Keratinocyte (primary cell): ENCODE results near the gene ZNF701. TPM values are rescaled to one million over a fixed set of nuclear protein-coding genes. Genes with fewer than 3 reads are reported as not detected.

Source experiments
- DNase-seq: peaks from one replicate; pipeline ENCODE4 v3.0.0-alpha.2; 2011; ENCODE audit warnings: low read depth, missing footprints, low spot score
- FAIRE-seq: peaks from 2 replicates; lab custom pipeline; 2011; peaks lifted over from hg19 to GRCh38; lab: Jason Lieb, UNC
- H2AFZ ChIP-seq: 2 replicates; pipeline ENCODE4 v1.6.0; 2012; ENCODE audit warnings: low read length, control low read depth, inconsistent platforms; ENCODE audit not compliant: control insufficient read depth
- H3K27ac ChIP-seq: 2 replicates; pipeline ENCODE4 v1.5.1; 2011; ENCODE audit warnings: low read length; ENCODE audit not compliant: control insufficient read depth, insufficient read depth
- H3K27me3 ChIP-seq: 3 replicates; pipeline ENCODE4 v1.6.0; 2011; ENCODE audit warnings: low read length; ENCODE audit not compliant: control insufficient read depth, insufficient read depth; ENCODE audit errors: extremely low read depth
- H3K36me3 ChIP-seq, 2 experiments: 2 replicates in 1 of 2; 3 replicates in 1 of 2; pipeline ENCODE4 v1.5.1; 2011; ENCODE audit warnings: low read length in 2 of 2, mild to moderate bottlenecking in 1 of 2; ENCODE audit not compliant: control insufficient read depth in 2 of 2, insufficient read depth in 2 of 2; ENCODE audit errors: extremely low read depth in 1 of 2
- H3K4me1 ChIP-seq: 3 replicates; pipeline ENCODE4 v1.5.1; 2011; ENCODE audit warnings: low read length; ENCODE audit not compliant: control insufficient read depth, insufficient read depth; ENCODE audit errors: extremely low read depth
- H3K4me2 ChIP-seq: 3 replicates; pipeline ENCODE4 v1.6.0; 2011; ENCODE audit warnings: low read depth, low read length; ENCODE audit not compliant: control insufficient read depth, insufficient read depth; ENCODE audit errors: extremely low read depth
- H3K4me3 ChIP-seq, 3 experiments: fragments of 200-600 bp in 1 of 3; sonication (generic) in 1 of 3; 2 replicates in 2 of 3; 3 replicates in 1 of 3; pipeline ENCODE4 v1.5.1; 2011 to 2016; ENCODE audit warnings: low read length in 3 of 3, mild to moderate bottlenecking in 3 of 3, control low read depth in 2 of 3, inconsistent platforms in 1 of 3, low read depth in 1 of 3, mixed read lengths in 1 of 3, mixed run types in 1 of 3, moderate library complexity in 1 of 3; ENCODE audit not compliant: control insufficient read depth in 2 of 3, insufficient read depth in 2 of 3; ENCODE audit errors: extremely low read depth in 1 of 3
- H3K79me2 ChIP-seq: 2 replicates; pipeline ENCODE4 v1.6.0; 2012; ENCODE audit warnings: low read length; ENCODE audit not compliant: control insufficient read depth, insufficient read depth
- H3K9ac ChIP-seq: 3 replicates; pipeline ENCODE4 v1.6.0; 2011; ENCODE audit warnings: low read length; ENCODE audit not compliant: control insufficient read depth, insufficient read depth; ENCODE audit errors: extremely low read depth
- H3K9me1 ChIP-seq: 3 replicates; pipeline ENCODE4 v1.6.0; 2011; ENCODE audit warnings: low read length; ENCODE audit not compliant: control insufficient read depth, insufficient read depth; ENCODE audit errors: extremely low read depth
- H3K9me3 ChIP-seq: 2 replicates; pipeline ENCODE4 v1.5.1; 2012; ENCODE audit warnings: low read depth, low read length; ENCODE audit not compliant: control insufficient read depth
- H4K20me1 ChIP-seq: 3 replicates; pipeline ENCODE4 v1.6.0; 2011; ENCODE audit warnings: low read length; ENCODE audit not compliant: control insufficient read depth, insufficient read depth; ENCODE audit errors: extremely low read depth
- CTCF ChIP-seq, 3 experiments: IDR thresholded peaks in 1 of 3; conservative IDR thresholded peaks in 1 of 3; optimal IDR thresholded peaks in 1 of 3; 2 replicates in 2 of 3; 3 replicates in 1 of 3; pipeline versions ENCODE3 to v1.5.1; 2011; ENCODE audit warnings: low read length in 3 of 3, mild to moderate bottlenecking in 3 of 3, moderate library complexity in 2 of 3, control low read depth in 1 of 3, inconsistent platforms in 1 of 3; ENCODE audit not compliant: insufficient read depth in 2 of 3; ENCODE audit errors: extremely low read depth in 1 of 3
- EZH2 ChIP-seq: IDR thresholded peaks from one replicate; pipeline ENCODE4 v1.6.1; 2012; ENCODE audit warnings: inconsistent platforms, mild to moderate bottlenecking, low read length, moderate library complexity
- dilution Hi-C: fragments of 300-500 bp; cut with MboI; formaldehyde crosslinking; loops from one replicate; pipeline ENCODE4 v1.7.0; 2020; ENCODE audit warnings: low sequenced_read_pairs; ENCODE audit not compliant: extremely low pct_ligation_motif_present
- polyA plus RNA-seq, 5 experiments: library from polyadenylated mRNA; depleted of rRNA in 3 of 5; stranded (reverse) in 3 of 5; stranded (forward) in 1 of 5; unstranded in 1 of 5; fragments of >200 nt; gene quantifications; 1 replicate in 1 of 5; 2 replicates in 3 of 5; 3 replicates in 1 of 5; pipeline versions ENCODE4 v1.2.1 to v1.2.3, GENCODE V29; 2011 to 2012; ENCODE audit warnings: missing spikeins in 2 of 5, low read depth in 1 of 5, low replicate concordance in 1 of 5
- small RNA-seq, 3 experiments: library from RNA; depleted of rRNA; stranded (forward); fragments of <200 nt; gene quantifications; one replicate each; pipeline ENCODE3, GENCODE V24; 2012; ENCODE audit warnings: low read depth in 3 of 3, low replicate concordance in 1 of 3; ENCODE audit not compliant: insufficient read length in 3 of 3

The ZNF701 gene
- polyA plus RNA-seq, 1 donor (not counting 4 experiments of a cell fraction or from before 2014, with no cell fraction given), result 7.2 TPM

- FAIRE-seq, result no peak
- dilution Hi-C loops, result no loop called here
- H3K27ac ChIP-seq, result no peak overlapping the region
Measured at GRCh38 chr19:52635786-52636570, 65.9 kb downstream of the ZNF701 start.

More at GRCh38 chr19:52635786-52636570, 65.9 kb downstream of the ZNF701 start:
- TF ChIP-seq CTCF (optimal IDR thresholded peaks at IDR 0.05 in 1 of 3, IDR thresholded peaks at IDR 0.05 in 1 of 3, conservative IDR thresholded peaks at IDR 0.05 in 1 of 3; ENCODE audit: extremely low read depth in 1 of 3, insufficient read depth in 2 of 3, low read length in 3 of 3) (no peak), EZH2 (no peak)
- Histone ChIP-seq H3K9me3 (no peaks in the 10 kb centered on the region), H3K4me3 (no peak overlapping the region), H3K9me1 (no peaks in the 10 kb centered on the region), H3K36me3 (peaks cover 0 to 2% of the 10 kb centered on the region in 2 experiments), H3K79me2 (peaks cover 2% of the 10 kb centered on the region), H3K9ac (no peak overlapping the region), H3K27me3 (no peaks in the 10 kb centered on the region), H2AFZ (no peak overlapping the region), H3K4me2 (no peak overlapping the region), H3K4me1 (peaks cover 11% of the 10 kb centered on the region), H4K20me1 (no peaks in the 10 kb centered on the region)
- no peak for DNase-seq

Small RNAs within 50 kb of the gene (small RNA-seq; reads per million reads assigned to genes)
- 0 reads per million in 3 experiments for gene RPL39P34

Other genes with a start within 250 kb of the ZNF701 start
- 0.78 to 1.8 TPM (median 1.7 TPM) in 3 replicates for gene ZNF610, start 234.0 kb upstream of the ZNF701 start, polyA plus RNA-seq
- 18.7 to 23.9 TPM (median 19.6 TPM) in 3 replicates for gene ZNF880, start 200.4 kb upstream of the ZNF701 start, polyA plus RNA-seq
- gene ZNF528, start 172.4 kb upstream of the ZNF701 start, polyA plus RNA-seq, result 11.1 to 24.9 TPM (median 18.6 TPM) in 3 replicates
- gene ZNF534, start 141.1 kb upstream of the ZNF701 start, polyA plus RNA-seq, result 0.05 TPM in 1 of 3 replicates, not detected in the others
- 0.44 to 1.1 TPM (median 0.79 TPM) in 3 replicates for gene ZNF578, start 116.7 kb upstream of the ZNF701 start, polyA plus RNA-seq
- gene ZNF808, start 42.6 kb upstream of the ZNF701 start, polyA plus RNA-seq, result 5.7 to 6.8 TPM (median 5.8 TPM) in 3 replicates
- 18.3 to 67.3 TPM (median 47.3 TPM) in 3 replicates for gene ZNF83, start 68.1 kb downstream of the ZNF701 start, polyA plus RNA-seq
- 2.8 to 2.9 TPM (median 2.9 TPM) in 3 replicates for gene ZNF611, start 164.8 kb downstream of the ZNF701 start, polyA plus RNA-seq
- 5.0 to 8.5 TPM (median 7.6 TPM) in 3 replicates for gene ZNF600, start 216.5 kb downstream of the ZNF701 start, polyA plus RNA-seq